HG03097 (cell line): ENCODE data around the gene SIRT4.
"Not testable (repeated sequence)": the region's sequence is repeated elsewhere in the genome, so short reads cannot be mapped to it uniquely, and the experiment has no call there.

Experiments used
- ATAC-seq: cut with Tn5 transposase; IDR thresholded peaks from one replicate; pipeline ENCODE4 v1.9.1; 2021; ENCODE audit not compliant: unreplicated experiment, low FRiP score

SIRT4 gene

GRCh38 chr12:120332523-120332922 lies 30.4 kb downstream of the SIRT4 start:
- ATAC-seq: no peak

- ATAC-seq: not testable (repeated sequence)
These were observed 33.3 kb downstream of the SIRT4 start for GRCh38 chr12:120335447-120335846.

- ATAC-seq: not testable (repeated sequence)
These were observed 34.3 kb downstream of the SIRT4 start for GRCh38 chr12:120336392-120336791.

GRCh38 chr12:120337730-120338129 lies 35.6 kb downstream of the SIRT4 start:
- ATAC-seq: no peak

GRCh38 chr12:120339256-120339655 lies 37.1 kb downstream of the SIRT4 start:
- no peak for ATAC-seq

GRCh38 chr12:120342175-120343038 lies 40.3 kb downstream of the SIRT4 start:
- ATAC-seq: no peak

- no peak for ATAC-seq
These were observed 41.0 kb downstream of the SIRT4 start for GRCh38 chr12:120343039-120343537.

GRCh38 chr12:120343692-120344091 lies 41.6 kb downstream of the SIRT4 start:
- no peak for ATAC-seq

- no peak for ATAC-seq
These were observed 43.9 kb downstream of the SIRT4 start for GRCh38 chr12:120346031-120346430.

GRCh38 chr12:120346681-120347080 lies 44.6 kb downstream of the SIRT4 start:
- ATAC-seq: no peak

GRCh38 chr12:120347766-120348165 lies 45.6 kb downstream of the SIRT4 start:
- no peak for ATAC-seq

GRCh38 chr12:120350576-120351350 lies 48.6 kb downstream of the SIRT4 start:
- no peak for ATAC-seq

- ATAC-seq: no peak
These were observed 50.0 kb downstream of the SIRT4 start for GRCh38 chr12:120352117-120352516.

- ATAC-seq: no peak
These were observed 51.0 kb downstream of the SIRT4 start for GRCh38 chr12:120353136-120353535.

- no peak for ATAC-seq
These were observed 51.6 kb downstream of the SIRT4 start for GRCh38 chr12:120353556-120354317.

GRCh38 chr12:120356567-120357030 lies 54.5 kb downstream of the SIRT4 start:
- ATAC-seq: no peak

- ATAC-seq: no peak
These were observed 55.0 kb downstream of the SIRT4 start for GRCh38 chr12:120357104-120357503.

GRCh38 chr12:120358412-120359100 lies 56.4 kb downstream of the SIRT4 start:
- no peak for ATAC-seq

GRCh38 chr12:120359128-120359527 lies 57.0 kb downstream of the SIRT4 start:
- no peak for ATAC-seq
